ENCODE results near the gene MIS12.

Gene MIS12

GRCh38 chr17:5500589-5501391 is 14.4 kb downstream of the MIS12 start:
- DNase-seq: peak; percentile 15

DNA sequence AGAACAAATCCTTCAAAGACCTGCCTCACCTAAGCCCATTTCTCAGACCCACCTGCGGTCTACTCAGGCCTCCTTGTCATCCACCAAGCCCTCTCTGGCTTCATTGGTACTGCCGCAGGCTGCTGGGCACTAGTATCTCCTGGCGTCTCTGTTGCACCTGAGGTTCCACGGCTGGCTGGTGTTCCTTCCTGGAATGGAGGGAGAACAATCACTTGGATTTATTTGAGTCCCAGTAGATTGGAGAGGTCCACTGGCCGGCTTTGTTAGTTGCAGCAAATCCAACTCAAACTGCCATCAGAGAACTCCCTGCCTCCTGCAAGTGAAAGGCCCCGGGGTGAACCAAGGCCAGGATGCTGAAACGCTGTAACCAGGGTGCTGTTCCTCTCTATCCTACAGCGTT is 15.3 kb downstream of the MIS12 start:
- DNase-seq: no peak

- DNase-seq: no peak
These were observed 16.2 kb downstream of the MIS12 start for GRCh38 chr17:5502552-5502951.

- DNase-seq: no peak
These were observed 19.9 kb downstream of the MIS12 start for GRCh38 chr17:5506307-5506706.

- DNase-seq: no peak
These were observed 22.4 kb downstream of the MIS12 start for GRCh38 chr17:5508810-5509209.

DNA sequence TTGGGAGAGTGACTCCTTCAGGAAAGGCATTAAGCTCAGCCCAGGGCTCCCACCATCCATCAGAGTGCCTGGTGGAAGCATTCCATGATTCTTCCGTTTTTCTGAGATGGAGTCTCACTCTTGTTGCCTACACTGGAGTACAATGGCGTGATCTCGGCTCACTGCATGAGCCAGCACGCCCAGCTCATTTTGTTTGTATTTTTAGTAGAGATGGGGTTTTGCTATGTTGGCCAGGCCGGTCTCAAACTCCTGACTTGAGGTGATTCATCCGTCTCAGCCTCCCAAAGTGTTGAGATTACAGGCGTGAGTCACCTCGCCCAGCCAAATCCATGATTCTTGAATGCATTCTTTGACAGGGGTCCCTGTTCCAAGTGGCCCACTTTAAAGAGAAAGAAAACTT is 23.1 kb downstream of the MIS12 start:
- DNase-seq: no peak

- no peak for DNase-seq
These were observed 24.4 kb downstream of the MIS12 start for GRCh38 chr17:5510771-5511170.

DNA sequence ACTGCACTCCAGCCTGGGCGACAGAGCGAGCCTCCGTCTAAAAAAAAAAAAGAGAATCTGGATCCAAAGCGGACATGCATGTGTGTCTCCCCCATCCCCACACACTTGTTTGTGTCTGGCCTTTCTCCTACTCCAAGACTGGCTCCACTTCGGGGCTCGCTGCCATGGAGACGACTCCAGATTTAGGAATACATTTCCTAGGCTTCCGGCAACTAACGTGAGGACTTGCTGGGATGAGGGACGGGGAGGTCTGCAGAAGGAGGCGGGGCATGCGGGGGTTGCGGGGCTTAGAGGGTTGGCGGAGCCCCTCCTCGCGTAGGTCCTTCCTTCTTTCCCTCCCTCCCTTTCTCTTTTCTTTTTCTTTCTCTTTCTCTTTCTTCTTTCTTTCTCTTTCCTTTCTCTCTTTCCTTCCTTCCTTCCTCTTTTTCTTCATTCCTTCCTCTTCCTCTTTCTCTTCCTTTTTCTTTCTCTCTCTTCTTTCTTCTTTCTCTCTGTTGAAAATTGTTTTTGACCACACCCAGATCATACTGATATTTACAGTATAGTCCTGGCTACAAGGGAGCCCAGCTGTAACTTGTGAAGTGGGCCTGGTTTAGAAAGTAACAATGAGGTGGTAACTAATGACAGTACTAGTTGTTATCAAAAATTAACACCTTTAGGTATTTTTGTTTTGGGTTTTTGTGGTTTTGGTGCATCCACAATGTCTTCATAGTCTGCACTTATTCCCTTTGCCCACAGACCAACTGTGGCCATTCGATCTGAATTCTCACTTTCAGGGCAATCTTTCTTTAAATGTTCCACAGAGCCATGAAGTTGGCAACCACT is 25.2 kb downstream of the MIS12 start:
- no peak for DNase-seq

DNA sequence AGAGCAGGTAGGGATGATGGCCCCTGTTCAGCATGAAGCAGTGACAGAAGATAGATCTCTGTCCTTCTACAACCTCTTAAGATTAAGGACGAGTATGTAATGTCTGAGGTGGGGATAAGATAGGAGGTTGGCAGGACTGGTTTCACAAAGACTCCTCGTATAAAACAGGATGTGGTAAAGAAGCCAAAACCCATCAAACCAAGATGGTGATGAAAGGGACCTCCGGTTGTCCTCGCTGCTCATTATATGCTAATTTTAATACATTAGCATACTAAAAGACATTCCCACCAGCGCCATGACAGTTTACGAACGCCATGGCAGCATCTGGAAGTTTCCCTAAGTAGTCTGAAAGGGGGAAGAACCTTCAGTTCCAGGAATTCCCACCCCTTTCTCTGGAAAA is 27.3 kb downstream of the MIS12 start:
- no peak for DNase-seq

DNA sequence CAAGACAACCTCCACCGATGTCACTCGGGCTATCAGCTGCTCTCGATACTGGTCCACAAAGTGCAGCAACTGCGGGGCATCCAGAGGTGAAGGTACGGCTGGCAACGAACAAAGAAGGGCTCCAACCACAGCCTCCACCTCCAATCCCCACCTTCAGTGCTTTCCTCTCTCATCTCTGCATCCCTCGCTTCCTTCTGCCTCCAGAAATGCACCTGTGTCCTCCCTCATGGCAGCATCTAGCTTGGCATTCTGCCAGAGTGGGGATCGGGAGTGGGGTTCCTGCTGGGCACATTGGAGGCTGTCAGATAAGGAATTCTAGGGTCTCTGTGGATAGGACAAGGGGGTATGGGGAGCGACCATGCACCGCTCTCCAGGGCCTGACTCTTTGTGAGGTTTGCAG is 28.6 kb downstream of the MIS12 start:
- no peak for DNase-seq

GRCh38 chr17:5516060-5516792 is 29.9 kb downstream of the MIS12 start:
- DNase-seq: no peak

GRCh38 chr17:5522476-5522875 is 36.1 kb downstream of the MIS12 start:
- no peak for DNase-seq

GRCh38 chr17:5523249-5523648 is 36.9 kb downstream of the MIS12 start:
- DNase-seq: no peak

DNA sequence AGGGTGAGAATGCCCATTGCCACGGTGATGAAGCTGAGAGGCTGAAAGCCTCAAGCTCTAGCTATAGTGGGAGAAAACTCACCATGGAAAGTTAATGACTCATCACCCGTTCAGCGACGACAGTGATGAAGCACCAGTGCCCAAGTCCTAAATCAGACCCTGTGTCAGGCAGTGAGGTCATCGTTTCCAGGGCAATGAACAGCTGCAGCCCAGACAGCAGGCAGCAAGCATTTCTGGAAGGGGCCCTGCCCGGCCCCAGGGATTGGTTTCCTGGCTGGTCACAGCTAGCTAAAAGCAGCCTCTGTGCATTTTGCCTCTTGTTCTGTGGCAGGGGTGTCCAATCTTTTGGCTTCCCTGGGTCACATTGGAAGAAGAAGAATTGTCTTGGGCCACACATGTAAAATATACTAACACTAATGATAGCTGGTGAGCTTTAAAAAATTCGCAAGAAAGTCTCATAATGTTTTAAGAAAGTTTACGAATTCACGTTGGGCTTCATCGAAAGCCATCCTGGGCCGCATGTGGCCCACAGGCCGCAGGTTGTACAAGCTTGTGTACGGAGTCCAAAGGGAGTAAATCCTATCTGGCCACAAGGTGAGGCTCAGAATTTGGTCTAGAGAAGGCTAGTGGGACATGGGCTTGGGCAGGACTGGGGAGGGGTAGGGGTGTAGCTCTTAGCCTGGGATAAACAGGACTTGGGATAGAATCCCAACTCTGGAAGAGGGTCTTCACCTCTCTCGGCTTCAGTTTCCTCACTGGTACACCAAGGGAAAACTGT is 40.6 kb downstream of the MIS12 start:
- no peak for DNase-seq

DNA sequence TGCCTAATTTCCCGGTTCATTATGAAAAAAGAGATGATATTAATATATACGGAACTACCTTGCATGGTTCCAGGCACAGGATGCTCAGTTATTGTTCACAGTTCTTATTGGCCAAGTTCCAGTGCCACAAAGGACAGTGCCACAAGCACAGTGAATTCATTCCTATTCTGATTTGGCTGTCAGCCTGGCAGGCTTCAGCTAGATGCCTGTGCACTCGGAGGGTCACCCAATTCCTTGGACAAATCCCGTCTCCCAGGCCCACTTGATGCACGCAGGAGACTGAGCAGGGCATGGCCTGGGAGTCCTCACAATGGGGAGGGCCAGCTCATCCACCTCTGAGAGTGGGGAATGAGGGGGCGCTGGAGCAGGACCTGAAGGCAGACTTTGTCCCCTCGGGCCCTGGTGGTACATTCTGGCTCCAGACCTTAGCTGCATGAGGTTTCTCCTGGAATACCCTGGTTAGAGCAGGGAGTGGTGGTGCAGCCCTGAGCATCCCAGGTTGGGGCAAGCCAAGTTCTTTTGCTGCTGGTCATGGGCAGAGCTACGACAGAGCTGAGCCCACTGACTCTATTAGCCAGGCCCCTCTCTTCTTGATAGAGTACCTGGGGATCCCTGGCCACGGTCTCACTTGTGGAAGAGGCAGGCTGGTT is 41.4 kb downstream of the MIS12 start:
- no peak for DNase-seq

DNA sequence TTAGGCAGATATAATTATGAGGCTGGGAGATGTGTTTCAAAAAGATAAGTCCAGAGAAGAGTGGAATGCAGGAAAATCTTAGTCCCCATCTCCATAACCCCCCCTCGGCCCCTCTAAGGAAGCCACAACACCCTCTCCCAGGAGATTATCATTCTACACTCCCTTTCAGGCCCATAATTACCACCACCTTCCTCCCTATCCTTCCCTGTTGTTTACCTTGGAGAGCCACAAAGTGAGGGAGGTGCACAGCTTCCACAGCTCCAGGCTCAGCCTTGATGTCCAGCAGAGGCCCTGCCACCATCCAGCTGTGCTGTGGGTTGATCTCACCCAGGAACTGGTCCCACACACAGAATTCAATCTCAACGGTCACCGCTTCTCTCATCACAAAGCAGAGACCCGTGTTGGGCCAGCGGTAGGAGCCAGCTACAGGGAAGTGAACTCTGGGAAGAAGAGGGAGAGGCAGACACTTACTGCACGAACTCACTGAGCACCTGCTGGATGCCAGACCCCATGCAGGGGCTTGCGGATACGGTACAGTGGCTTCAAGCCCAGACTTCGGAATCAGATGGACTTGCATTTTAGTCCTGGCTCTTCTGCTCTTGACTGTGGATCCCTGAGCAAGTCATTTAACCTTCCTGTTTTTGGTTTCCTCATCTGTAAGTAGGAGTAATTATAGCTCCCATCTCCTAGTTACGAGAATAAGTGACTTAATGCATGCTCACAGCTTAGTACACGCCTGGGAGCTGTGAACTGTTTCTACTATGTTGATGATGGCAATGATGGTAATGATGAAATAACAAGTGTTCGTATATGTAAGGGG is 44.1 kb downstream of the MIS12 start:
- DNase-seq: no peak

GRCh38 chr17:5531085-5531418 is 44.7 kb downstream of the MIS12 start:
- no peak for DNase-seq

GRCh38 chr17:5532581-5532980 is 46.2 kb downstream of the MIS12 start:
- no peak for DNase-seq

- DNase-seq: no peak
These were observed 47.3 kb downstream of the MIS12 start for GRCh38 chr17:5533486-5534315.

DNA sequence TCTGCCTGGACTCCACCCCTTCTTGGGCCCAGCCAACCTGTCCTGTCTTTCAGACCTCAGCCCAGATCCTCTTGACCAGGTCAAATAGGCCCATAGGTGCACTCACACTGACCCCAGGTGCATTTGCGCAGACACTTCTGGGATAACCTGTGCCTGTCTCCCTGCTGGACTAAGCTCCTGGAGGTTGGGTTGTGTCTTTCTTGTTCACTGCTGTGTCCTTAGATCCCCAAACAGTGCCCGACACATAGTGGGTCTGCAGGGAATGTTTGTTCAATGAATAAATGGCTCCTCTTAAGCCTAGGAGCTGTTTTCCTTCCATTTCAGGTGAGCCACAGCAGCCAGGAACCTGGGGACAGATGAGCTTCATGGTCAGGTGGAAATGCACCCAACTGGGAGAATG is 49.1 kb downstream of the MIS12 start:
- no peak for DNase-seq

Data from NCI-H2029 treated with DMSO at 0.1 percent for 48 hours (cell line).